Peyer's patch (tissue), 4 donors: ENCODE measurements around the gene UNKL. TPM values are rescaled to one million over a fixed set of nuclear protein-coding genes. Genes with fewer than 3 reads are reported as not detected.

ENCODE experiments used
- DNase-seq, 3 donors: peaks; one replicate each; pipeline ENCODE4 v3.0.0-alpha.2; 2017 to 2019
- H3K27ac ChIP-seq, 4 donors: fragments of 200-600 bp; sonication (generic); one replicate each; pipeline ENCODE4 v1.5.1; 2016 to 2019
- H3K27me3 ChIP-seq, 2 donors: fragments of 200-600 bp; sonication (generic); one replicate each; pipeline ENCODE4 v1.5.1; 2019
- H3K36me3 ChIP-seq, 3 donors: fragments of 200-600 bp; sonication (generic); one replicate each; pipeline ENCODE4 v1.5.1; 2016 to 2019
- H3K4me1 ChIP-seq, 4 donors: fragments of 200-600 bp; sonication (generic); one replicate each; pipeline ENCODE4 v1.5.1; 2016 to 2019
- H3K4me3 ChIP-seq, 4 donors: fragments of 200-600 bp; sonication (generic); 1 replicate in 3 of 4; 2 replicates in 1 of 4; pipeline ENCODE4 v1.5.1; 2016 to 2019; ENCODE audit warnings: mild to moderate bottlenecking in 1 of 4
- H3K9me3 ChIP-seq, 4 donors: fragments of 200-600 bp; sonication (generic); one replicate each; pipeline ENCODE4 v1.5.1; 2016 to 2019; ENCODE audit warnings: mild to moderate bottlenecking in 1 of 4
- CTCF ChIP-seq, 6 experiments: fragments of 450-650 bp in 4 of 6; fragments of 200-600 bp in 2 of 6; sonication (generic) in 1 of 6; IDR thresholded peaks; one replicate each; pipeline ENCODE4 v1.5.1; 2017 to 2019; ENCODE audit warnings: antibody characterized with exemption in 6 of 6, mild to moderate bottlenecking in 3 of 6, moderate library complexity in 1 of 6
- POLR2A ChIP-seq, 2 donors: fragments of 450-650 bp; IDR thresholded peaks; one replicate each; pipeline ENCODE4 v1.5.1; 2017; ENCODE audit warnings: antibody characterized with exemption in 2 of 2, mild to moderate bottlenecking in 2 of 2, moderate library complexity in 2 of 2
- total RNA-seq, 4 donors: library from RNA; depleted of rRNA; stranded (reverse); fragments of >200 nt; gene quantifications; one replicate each; pipeline ENCODE4 v1.1.0, GENCODE V29; 2016

Gene UNKL
- total RNA-seq, 4 donors from 2014 or later, result 10.9 to 113 (median 38.4) TPM

- no peak for DNase-seq
- TF ChIP-seq POLR2A (IDR thresholded peaks at IDR 0.05) (no peak), CTCF (IDR thresholded peaks at IDR 0.05) (no peak)
- H3K36me3 ChIP-seq, result peaks cover 0 to 61% (median 0%) of the 10 kb centered on the region in 3 donors
- H3K4me1 ChIP-seq, result peaks cover 8 to 36% (median 21%) of the 10 kb centered on the region in 4 donors
- no peak overlapping the region for H3K4me3 ChIP-seq
- H3K9me3 ChIP-seq, result no peaks in the 10 kb centered on the region
- no peak overlapping the region for H3K27ac ChIP-seq
- no peaks in the 10 kb centered on the region for H3K27me3 ChIP-seq
These were observed 100.0 kb downstream of the UNKL start for GRCh38 chr16:1314399-1315068.

- Histone ChIP-seq H3K4me3 (no peak overlapping the region), H3K27ac (no peak overlapping the region), H3K36me3 (peaks cover 0 to 54% (median 0%) of the 10 kb centered on the region in 3 donors), H3K27me3 (no peaks in the 10 kb centered on the region), H3K4me1 (peaks cover 8 to 36% (median 21%) of the 10 kb centered on the region in 4 donors), H3K9me3 (no peaks in the 10 kb centered on the region)
- no peak for DNase-seq
- TF ChIP-seq CTCF (IDR thresholded peaks at IDR 0.05) (no peak), POLR2A (IDR thresholded peaks at IDR 0.05) (no peak)
These were observed 100.7 kb downstream of the UNKL start for GRCh38 chr16:1313721-1314369.

Other genes with a start within 250 kb of the UNKL start
- 10 to 100 TPM; 16.4 to 44.6 (median 29.5) TPM for gene TPSG1, start 189.4 kb downstream of the UNKL start, total RNA-seq
- 10 to 100 TPM; 14.9 to 89.7 (median 50.4) TPM for gene TPSB2, start 184.5 kb downstream of the UNKL start, total RNA-seq
- 100 to 1,000 TPM in 1 of 4 donors, 10 to 100 TPM in 3; 23.8 to 130 (median 59.4) TPM for gene TPSAB1, start 174.0 kb downstream of the UNKL start, total RNA-seq
- gene TPSD1, start 158.6 kb downstream of the UNKL start, total RNA-seq, result 10 to 100 TPM in 3 of 4 donors, not detected in 1; 10.3 to 61.1 (median 24.1) TPM
- 100 to 1,000 TPM in 3 of 4 donors, 10 to 100 TPM in 1; 54.1 to 119 (median 107) TPM for gene UBE2I, start 105.1 kb downstream of the UNKL start, total RNA-seq
- gene BAIAP3, start 81.1 kb downstream of the UNKL start, total RNA-seq, result 100 to 1,000 TPM in 1 of 4 donors, 10 to 100 TPM in 3; 17.9 to 160 (median 29.0) TPM
- 10 to 100 TPM; 48.2 to 62.3 (median 53.6) TPM for gene TSR3, start 62.8 kb downstream of the UNKL start, total RNA-seq
- gene GNPTG, start 62.8 kb downstream of the UNKL start, total RNA-seq, result 10 to 100 TPM; 51.1 to 83.3 (median 65.0) TPM
- 10 to 100 TPM in 3 of 4 donors, 1 to 10 TPM in 1; 9.5 to 16.2 (median 13.3) TPM for gene UQCC4, start 6.0 kb upstream of the UNKL start, total RNA-seq
- not detected for gene PERCC1, start 16.4 kb upstream of the UNKL start, total RNA-seq
- gene CCDC154, start 29.9 kb upstream of the UNKL start, total RNA-seq, result 10 to 100 TPM in 1 of 4 donors, under 1 TPM in 3; 0.47 to 23.1 (median 0.73) TPM
- gene CLCN7, start 60.3 kb upstream of the UNKL start, total RNA-seq, result 100 to 1,000 TPM in 2 of 4 donors, 10 to 100 TPM in 2; 95.1 to 194 (median 105) TPM
- gene PTX4, start 74.2 kb upstream of the UNKL start, total RNA-seq, result not detected
- 100 to 1,000 TPM in 1 of 4 donors, 10 to 100 TPM in 3; 34.5 to 105 (median 82.4) TPM for gene TELO2, start 78.7 kb upstream of the UNKL start, total RNA-seq
- 10 to 100 TPM in 3 of 4 donors, 1 to 10 TPM in 1; 7.4 to 42.1 (median 11.6) TPM for gene TMEM204, start 119.0 kb upstream of the UNKL start, total RNA-seq
- gene IFT140, start 197.4 kb upstream of the UNKL start, total RNA-seq, result 10 to 100 TPM in 3 of 4 donors, 1 to 10 TPM in 1; 7.5 to 21.6 (median 18.4) TPM
- gene CRAMP1, start 197.7 kb upstream of the UNKL start, total RNA-seq, result 10 to 100 TPM; 16.5 to 37.1 (median 20.0) TPM